Left kidney (tissue), 2 donors: ENCODE measurements around the gene GRM8. TPM values are rescaled to one million over a fixed set of nuclear protein-coding genes. Genes with fewer than 3 reads are reported as not detected.

Experiments
- DNase-seq: peaks from one replicate; pipeline ENCODE4 v3.0.0-alpha.2; 2013
- polyA plus RNA-seq: library from polyadenylated mRNA; unstranded; fragments of 120-200 nt; gene quantifications from one replicate; pipeline ENCODE4 v1.2.1, GENCODE V29; 2013; ENCODE audit not compliant: insufficient read length

Gene GRM8
- polyA plus RNA-seq, 1 donor, result 10.4 TPM

DNA sequence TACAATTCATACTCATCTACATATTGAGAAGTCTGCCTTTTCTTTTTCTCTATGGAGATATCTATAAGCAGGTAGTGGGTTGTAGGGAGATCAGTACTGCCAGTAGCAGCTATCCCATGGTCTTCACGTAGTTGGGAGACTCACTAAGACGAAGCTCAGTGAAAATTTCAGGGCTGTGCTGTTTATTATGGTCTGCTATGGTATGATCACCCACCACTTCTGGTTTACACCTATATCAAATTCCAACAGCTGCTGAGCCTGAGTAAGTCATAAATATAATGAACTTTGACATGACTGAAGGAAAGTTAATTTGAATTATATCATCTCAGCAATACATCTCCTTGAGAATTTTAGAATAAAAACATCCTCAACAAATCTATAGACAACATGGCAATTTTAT, 741.7 kb downstream of the GRM8 start:
- DNase-seq, result no peak

DNA sequence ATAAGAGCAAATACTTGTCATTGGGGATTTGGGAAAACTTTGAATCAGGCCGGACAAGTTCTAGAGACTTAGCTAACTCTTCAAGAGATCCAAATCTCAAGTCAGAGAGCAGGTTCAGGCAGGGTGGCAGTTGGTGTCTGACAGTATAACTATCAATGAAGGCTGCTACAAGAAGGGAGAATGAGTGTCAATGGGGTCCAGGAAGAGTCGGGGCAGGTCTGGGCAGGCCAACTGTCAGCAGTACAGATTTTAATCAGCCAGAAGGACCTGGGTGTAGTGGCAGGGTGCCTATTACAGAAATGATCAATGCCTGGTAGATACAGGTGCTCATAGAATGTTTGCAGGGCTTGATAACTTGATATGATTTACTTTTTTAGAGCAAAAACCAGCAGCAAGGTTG, 751.1 kb downstream of the GRM8 start:
- no peak for DNase-seq

DNA sequence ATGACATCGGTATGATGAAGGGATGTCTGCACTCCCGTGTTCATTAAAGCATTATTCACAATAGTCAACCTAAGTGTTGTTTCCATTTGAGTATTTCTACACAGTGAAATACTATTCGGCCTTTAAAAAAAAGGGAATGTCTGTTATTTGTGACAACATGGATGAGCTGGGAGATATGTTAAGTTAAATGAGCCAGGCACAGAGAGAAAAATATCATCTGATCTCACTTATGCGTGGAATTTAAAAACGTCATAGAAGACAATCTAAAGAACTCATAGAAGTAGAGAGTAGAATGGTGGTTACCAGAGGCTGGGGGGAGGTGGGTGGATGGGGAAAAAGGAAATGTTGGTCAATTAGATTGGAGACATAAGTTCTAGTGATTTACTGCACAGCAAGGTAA, 753.3 kb downstream of the GRM8 start:
- no peak for DNase-seq

DNA sequence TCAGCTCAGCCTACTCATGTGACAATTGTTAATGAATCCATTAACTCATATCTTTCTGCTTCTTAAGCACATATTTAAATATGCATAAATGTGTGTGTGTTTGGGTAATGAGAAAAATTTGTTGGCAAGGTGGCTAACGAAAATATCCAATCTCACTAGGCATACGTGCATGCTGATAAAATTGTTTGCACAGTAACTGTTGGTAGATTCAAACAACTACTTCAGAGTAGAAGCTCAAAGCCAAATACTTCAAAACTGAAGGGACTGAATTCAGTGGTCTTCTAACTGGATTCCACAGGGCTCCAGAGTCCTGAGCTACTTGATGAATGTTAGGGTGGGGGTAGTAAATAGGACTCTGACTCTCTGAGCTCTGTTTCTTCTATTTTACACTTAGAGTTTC, 757.0 kb downstream of the GRM8 start:
- no peak for DNase-seq

DNA sequence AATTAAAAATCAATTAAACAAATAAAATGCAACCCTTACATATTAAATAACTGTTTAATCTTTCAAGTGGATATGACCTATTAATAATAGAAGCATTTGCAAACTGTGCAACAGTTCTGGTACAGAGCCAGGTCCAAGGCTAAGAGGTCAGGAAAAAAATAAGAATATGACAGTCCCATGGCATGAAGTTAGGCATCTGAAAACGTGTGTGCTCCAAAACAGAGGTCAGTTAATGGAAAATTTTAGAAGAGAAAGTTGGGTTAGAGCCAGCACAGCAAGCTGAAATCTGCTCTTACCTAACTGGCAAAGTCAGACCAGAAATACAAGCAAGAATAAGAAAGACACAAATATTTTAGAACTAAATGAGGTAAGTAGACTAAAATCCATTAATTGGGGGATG, 757.7 kb downstream of the GRM8 start:
- no peak for DNase-seq

DNA sequence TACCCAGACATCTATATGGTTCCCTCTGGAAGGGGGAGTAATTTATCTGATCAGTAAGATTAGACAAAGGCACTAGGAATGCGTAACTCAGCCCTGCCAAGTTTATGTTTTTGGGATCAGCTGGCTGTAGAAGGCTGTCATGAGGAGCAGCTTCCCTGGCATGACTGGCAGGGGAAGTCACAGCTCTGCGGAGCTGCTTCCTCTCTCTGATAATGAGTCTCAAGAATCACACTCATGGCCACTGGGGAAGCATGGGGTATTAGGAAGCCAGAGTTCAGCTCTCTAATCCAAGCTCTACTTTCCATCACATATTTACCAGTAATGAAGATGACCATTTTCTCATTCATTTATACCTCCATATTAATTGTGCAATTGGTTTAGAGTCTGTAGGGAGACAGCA, 758.9 kb downstream of the GRM8 start:
- DNase-seq, result no peak

DNA sequence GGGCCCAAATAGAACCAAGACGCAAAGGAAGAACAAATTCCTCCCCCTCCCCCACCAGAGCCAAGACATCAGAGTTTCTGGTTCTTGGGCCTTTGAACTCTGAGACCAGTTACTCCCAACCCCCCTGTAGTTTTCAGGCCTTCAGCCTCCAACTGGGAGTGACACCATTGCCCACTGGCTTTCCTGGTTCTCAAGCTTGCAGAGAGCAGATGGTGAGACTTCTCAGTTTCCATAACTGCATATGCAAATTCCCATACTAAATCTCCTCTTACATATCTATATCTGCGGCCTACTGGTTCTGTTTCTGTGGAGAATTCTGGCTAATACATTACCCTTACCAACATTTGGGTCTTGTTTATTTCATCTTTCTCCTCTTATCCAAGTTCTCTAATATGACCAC, 762.9 kb downstream of the GRM8 start:
- DNase-seq, result no peak

DNA sequence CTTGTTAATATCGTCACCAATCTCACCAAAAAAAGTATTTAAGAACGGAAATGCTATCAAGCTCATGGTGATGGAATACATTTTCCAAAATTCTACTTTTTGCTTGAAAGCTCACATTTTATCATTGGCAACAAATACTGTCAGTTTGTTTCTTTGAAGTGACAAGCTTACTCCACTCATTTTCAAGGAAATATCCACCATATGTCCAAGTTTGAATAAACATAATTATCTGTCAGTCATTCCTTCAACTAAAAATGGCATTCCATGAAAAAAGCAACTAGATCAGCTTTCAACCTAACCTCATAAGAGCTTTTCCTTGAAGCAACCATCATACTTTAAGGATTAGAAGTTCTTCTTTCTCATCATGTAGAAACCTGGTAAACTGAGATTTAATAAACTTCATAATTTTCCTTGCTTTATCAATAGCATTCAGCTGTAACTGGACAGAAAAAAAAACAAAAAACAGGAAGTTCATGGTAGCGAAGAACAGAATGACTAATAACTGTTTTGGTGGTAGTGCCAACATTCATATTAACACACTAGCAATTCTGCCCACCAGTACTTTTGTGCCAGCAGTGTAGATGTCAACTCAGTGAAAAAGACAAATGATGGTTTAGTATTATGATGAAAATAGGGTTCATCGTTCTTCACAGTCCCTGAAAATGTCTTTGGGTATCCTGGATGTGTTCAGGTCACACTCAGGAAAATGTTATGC, 764.9 kb downstream of the GRM8 start:
- no peak for DNase-seq

DNA sequence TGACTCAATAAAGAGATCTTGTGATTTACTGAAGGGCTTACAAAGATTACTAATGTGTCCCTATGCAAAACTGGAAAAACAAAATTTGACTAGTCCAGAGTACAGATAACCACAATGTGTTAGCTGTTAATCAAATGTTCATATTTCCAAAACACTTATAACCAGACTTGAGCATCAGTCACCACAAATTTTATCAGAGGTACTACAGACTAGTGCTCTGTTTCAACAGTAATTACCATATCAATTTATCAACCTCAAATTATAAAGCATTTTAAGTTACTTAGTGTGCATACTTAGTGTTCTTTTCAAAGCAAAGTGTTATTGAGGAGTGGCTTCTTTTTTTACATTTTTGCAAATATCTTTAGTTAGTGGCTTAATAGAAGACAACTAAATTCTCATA, 765.9 kb downstream of the GRM8 start:
- DNase-seq, result no peak

DNA sequence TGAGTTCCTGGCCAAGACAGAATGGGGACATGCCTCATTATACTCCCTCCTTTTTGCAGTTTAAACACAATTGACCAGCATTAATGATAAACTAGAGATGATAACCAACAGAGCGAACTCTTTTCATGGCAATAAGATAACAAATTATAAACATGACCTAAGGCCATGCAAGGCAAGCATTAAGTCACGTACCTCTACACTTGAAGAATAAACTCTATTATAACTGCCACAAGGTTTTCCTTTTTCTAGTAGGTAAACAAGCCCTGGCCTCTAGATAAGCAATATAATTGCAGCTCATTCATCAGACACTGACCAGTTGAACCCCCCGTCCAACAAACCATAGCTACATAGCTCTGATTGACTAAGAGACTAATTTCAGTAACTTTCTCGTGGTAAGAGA, 767.0 kb downstream of the GRM8 start:
- no peak for DNase-seq

DNA sequence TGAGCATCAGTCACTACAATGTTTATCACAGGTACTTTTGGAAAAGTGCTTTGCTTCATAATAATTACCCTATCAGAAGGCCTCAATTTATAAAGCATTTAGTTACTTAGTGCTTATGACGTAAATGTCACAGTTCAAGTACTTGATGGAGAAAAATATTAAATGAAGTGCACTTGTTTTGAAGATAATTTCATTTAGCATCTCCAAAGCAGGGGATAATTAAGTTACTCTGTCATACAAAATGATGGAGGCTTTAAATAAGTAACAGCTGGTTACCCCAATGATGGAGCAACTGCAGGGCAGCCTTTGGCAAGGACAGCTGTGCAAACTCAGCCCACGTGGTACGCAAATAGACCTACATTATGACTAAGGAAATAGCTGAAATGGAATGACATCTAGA, 768.8 kb downstream of the GRM8 start:
- no peak for DNase-seq

DNA sequence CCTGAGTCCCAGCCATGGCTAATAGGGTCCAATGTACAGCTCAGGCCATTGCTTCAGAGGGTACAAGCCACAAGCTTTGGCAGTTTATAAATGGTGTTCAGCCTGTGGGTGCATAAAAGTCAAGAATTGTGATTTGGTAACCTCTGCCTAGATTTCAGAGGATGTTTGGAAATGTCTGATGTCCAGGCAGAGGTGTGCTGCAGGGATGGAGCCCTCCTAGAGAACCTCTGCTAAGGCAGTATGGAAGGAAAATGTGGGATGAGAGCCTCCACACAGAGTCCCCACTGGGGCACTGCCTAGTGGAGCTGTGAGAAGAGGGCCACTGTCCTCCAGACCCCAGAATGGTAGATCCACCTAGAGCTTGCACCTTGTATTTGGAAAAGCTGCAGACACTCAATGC, 779.9 kb downstream of the GRM8 start:
- DNase-seq, result no peak

DNA sequence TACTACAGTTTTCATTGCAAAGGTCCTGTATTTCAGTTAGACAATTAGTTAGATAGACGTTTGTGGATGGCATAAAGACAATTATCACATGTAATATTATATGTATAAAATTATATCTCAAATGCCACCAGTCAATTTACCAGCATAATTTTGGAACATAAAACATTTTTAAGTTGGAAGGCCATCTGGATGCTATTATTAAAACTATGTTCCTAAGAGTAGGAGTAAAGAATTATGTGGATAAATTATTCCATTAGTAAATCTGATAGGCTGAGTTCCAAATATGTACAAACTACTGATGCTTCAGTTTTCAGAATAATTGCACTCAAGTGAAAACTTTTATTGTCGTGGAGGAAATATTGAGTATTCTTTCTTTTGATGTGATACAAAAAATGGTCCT, 790.3 kb downstream of the GRM8 start:
- no peak for DNase-seq

DNA sequence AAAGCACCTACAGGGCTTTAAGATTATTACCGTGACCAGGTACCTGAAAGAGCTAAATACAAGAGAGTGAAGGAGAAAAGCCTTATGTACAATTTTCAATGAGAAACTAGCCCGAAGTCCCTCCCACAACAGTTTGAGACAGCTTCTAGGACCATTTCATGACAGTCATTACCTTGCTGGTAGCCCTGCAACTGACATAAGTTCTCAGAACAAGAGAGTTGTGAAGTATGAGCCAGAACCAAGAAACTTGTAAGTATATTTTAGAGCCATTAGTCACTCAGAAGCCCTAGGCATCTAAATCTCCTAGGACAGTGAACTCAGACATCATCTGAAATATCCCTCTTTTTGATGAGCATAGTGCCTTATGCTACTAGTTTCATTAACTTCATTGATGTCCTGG, 792.1 kb downstream of the GRM8 start:
- no peak for DNase-seq

DNA sequence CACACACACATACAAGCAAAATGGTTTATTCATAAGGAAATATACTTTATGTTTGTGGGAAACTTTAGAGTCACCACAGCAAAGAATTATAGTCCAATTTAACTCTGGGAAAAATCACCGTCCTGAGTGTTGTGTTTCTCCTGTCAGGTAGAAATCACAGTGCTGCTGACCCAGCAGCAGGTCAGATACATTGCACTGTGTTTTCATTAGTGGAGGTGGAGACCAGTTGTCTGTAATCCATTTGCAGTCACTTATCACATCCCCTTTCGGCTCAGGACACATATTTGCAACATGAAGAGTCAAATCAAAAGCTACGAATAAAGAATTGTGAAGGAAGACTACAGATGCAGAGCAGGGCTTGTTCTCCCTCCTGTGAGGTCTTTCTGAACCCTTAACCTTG, 799.6 kb downstream of the GRM8 start:
- DNase-seq, result no peak

DNA sequence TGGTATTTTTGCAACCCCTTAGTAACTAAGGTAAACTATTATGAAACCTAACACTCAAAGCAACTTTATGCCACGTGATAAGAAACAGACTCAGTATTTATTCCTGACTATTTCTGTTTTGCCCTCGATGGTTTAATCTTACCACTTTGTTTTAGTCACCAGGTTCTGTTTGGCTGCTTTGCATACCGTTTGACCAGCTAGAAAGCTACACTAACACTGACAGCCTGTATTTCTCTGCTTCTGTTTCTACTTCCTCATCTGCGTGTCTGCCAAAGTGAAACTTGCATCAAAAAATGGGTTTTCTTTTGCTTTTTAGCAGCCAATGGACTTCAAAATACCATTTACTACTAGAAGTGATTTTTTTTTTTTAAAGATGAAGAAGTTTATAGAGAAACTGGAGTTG, 802.5 kb downstream of the GRM8 start:
- no peak for DNase-seq

DNA sequence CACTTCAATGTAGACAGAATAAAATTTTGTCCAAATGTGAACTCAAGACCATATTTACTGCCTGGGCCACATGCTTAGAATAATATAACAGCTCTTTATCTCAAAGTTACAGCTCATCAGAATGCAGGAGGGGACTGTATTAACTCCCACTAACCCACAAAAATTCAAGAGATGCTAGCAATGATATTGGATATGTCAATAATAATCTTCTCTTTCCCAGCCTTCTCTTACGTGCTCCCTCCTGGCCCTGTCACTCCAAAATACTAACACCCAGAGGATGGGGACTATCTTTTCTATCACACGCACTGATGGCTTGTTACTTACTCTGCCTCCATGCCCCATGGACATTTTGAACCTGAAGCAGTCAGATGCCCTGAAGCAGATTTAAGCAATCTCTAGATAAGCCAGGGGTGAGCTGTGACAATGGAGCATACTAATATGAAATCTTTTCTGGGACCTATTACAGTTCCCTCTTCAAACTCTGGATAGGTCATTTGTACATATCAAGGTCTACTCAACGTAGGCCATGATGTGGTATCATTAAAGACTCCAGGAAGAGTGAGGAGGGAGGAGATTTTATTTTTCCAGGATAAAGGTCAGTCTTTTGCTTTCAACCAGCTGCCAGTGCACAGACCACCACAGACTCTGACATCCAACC, 803.0 kb downstream of the GRM8 start:
- DNase-seq, result no peak

DNA sequence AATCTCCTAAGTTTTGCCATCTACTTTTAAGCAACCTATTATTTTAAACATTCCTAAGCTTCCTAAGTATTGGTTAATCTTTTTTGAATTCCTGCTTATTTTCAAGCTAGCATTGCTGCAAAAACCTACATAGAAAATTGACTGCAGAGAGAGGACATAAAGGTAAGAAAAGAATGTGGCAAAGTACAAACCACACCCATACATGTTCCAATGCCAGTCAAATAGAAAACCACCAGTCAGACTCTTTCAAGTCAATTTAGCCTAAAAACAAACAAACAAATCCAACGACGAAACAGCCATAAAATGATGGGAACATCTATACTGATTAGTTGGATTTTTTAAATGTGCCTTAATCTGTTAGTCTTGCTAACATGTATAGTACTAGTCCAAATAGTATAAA, 804.8 kb downstream of the GRM8 start:
- DNase-seq, result no peak

DNA sequence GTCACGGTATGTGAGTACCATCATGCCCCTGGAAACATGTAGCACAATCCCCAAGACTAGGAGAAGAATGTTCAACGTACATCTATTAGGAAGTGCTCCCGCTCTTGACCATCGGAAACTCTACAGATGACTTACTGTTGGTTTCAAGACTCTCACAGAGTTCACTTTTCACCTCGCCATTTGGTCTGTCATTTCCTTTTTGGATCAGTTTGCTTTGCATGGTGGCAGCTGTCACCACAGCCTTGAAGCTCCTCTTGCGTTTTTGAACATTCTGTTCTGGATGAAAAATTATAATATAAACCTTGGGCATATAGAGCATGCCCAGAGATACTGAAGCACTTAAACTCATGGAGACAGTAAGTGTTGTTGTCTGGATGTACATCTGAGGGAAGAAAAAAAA, 806.8 kb downstream of the GRM8 start:
- no peak for DNase-seq

DNA sequence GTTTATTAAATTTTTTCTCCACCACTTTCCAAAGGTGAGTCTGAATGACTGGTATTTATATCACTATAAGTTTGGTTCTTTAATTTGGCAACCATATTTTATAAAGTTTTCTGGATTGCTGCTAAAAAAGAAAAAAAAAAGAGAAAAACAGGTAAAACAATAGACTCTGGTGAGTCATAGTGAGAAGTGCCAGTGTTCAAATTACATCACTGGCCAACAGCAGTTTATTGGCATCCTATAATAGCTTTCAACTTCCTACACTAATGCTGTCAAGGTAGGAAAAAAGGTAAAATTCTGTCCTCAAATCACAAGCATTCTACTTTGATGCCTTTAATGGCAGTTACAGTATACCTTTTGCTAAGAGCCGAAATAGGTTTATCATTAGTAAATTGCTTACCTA, 808.8 kb downstream of the GRM8 start:
- DNase-seq, result no peak

DNA sequence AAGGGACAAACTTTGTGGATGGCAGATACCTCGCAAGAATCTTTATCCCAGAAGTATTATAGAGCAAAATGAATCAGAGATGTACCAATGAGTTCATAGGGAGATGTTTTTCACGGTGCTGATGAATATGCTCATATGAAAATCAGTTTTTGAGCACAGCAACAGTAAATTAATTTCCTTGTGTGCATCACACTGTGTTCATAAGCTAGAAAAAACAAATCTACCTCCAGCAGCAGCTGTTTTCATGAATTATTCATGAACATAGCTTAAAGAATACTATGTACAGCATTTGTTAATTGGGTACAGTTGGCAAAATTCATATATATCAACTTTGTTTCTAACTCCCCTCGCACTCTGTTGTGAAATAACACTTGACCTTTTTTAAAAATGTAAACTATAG, 809.8 kb downstream of the GRM8 start:
- no peak for DNase-seq

DNA sequence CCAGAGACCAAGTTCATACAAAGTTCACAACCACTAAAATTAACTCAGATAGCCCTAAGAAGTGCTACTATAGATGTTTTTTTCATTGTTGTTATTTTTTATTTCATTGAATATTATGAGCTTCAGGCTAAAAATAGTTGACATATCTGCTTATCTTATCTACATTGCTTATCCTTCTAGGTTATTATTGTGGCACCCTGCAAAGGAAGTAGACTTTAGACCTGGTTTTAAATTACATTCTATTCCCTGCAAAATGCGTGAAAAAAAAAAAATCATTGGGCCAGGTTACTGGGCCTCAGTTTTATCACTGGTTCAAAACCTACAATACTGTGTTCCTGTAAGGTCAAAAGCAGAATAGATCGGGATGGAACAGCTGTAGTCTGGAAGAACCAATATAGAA, 811.0 kb downstream of the GRM8 start:
- DNase-seq, result no peak

DNA sequence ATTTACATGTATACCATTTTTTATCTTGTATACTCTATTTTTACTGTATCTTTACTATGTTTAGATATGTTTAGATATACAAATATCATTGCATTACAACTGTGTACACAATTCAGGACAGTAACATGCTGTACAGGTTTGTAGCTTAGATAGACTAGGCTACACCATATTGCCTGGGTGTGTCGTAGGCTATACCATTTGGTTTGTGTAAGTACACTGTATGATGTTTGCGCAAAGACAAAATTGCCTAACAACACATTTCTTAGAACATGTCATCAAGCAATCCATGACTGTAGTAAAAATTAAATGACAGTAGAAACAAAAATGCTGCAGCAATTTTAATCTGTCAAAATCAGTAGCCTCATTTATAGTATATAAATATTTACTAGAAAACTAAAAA, 812.2 kb downstream of the GRM8 start:
- no peak for DNase-seq

DNA sequence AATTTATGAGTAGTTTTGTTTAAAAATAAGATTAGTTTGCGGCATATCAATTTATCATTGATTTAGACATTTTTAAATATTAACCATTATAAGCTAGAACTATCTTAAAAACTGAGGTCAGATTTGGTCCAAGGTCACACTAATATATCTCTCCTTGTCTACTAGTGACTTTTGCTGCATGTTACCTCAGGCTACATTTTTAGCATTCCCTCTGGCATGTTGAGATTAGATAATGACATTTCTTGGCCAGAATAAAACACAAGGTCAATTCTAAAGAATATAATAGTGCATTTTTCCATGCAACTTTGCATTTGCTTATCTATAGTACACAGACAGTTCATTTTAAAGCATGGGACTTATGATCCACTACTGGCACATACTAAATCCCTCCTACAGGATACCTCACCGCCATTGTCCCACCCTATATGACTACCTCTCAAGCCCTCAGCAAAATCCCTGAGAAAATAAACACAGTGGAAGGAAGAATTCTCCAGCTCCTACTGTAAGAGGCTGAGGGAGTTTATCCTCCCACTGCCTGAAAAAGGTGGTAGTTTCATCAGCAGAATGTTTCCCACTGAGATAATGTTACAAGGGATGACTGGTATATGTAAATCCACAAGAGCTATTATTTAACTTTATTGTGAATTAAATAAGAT, 816.4 kb downstream of the GRM8 start:
- DNase-seq, result no peak
